NCI-H82 treated with DMSO at 0.1 percent for 48 hours (cell line): ENCODE measurements around the gene GTPBP4.
"Not testable (repeated sequence)": the region's sequence is repeated elsewhere in the genome, so short reads cannot be mapped to it uniquely, and the experiment has no call there.

Experiments
- DNase-seq: peaks from one replicate; lab custom pipeline; 2025; ENCODE audit not compliant: unreplicated experiment; lab: John Stamatoyannopoulos, UW

GTPBP4 gene

GRCh38 chr10:1024103-1024502, 35.9 kb downstream of the GTPBP4 start:
- DNase-seq = no peak

GRCh38 chr10:1025683-1026082, 37.4 kb downstream of the GTPBP4 start, which contains the start of gene IDI2:
IDI2 (minus strand) TSS chr10:1025859; CDS start chr10:1024723, 1,136 bp downstream.
- no peak for DNase-seq

- DNase-seq = no peak
Observed at GRCh38 chr10:1026578-1026977, 38.3 kb downstream of the GTPBP4 start.

- no peak for DNase-seq
Observed at GRCh38 chr10:1029838-1030237, 41.6 kb downstream of the GTPBP4 start.

- DNase-seq = no peak
Observed at GRCh38 chr10:1033601-1034000, 45.4 kb downstream of the GTPBP4 start.

GRCh38 chr10:1034758-1035157, 46.5 kb downstream of the GTPBP4 start:
- DNase-seq = no peak

- DNase-seq = no peak
Observed at GRCh38 chr10:1035201-1035600, 47.0 kb downstream of the GTPBP4 start.

- DNase-seq = no peak
Observed at GRCh38 chr10:1036341-1036791, 48.1 kb downstream of the GTPBP4 start.

GRCh38 chr10:1037098-1037497, 48.9 kb downstream of the GTPBP4 start:
- no peak for DNase-seq

- DNase-seq = not testable (repeated sequence)
Observed at GRCh38 chr10:1038769-1039168, 50.5 kb downstream of the GTPBP4 start.

GRCh38 chr10:1040133-1040532, 51.9 kb downstream of the GTPBP4 start:
- DNase-seq = no peak

GRCh38 chr10:1041514-1041913, 53.3 kb downstream of the GTPBP4 start:
- DNase-seq = no peak

- no peak for DNase-seq
Observed at GRCh38 chr10:1043532-1043995, 55.3 kb downstream of the GTPBP4 start.

- DNase-seq = no peak
Observed at GRCh38 chr10:1044146-1044545, 55.9 kb downstream of the GTPBP4 start.

- no peak for DNase-seq
Observed at GRCh38 chr10:1044964-1045363, 56.7 kb downstream of the GTPBP4 start.

- no peak for DNase-seq
Observed at GRCh38 chr10:1045415-1045814, 57.2 kb downstream of the GTPBP4 start.

- DNase-seq = no peak
Observed at GRCh38 chr10:1047937-1048336, 59.7 kb downstream of the GTPBP4 start.

GRCh38 chr10:1048349-1048731, 60.1 kb downstream of the GTPBP4 start:
- no peak for DNase-seq

- peak; percentile 85 for DNase-seq
Observed at GRCh38 chr10:1048732-1049424, 60.6 kb downstream of the GTPBP4 start, which contains the start of gene IDI1. IDI1 (minus strand) TSS chr10:1049119; CDS start chr10:1049003, 116 bp downstream.

- DNase-seq = no peak
Observed at GRCh38 chr10:1049425-1049958, 61.3 kb downstream of the GTPBP4 start.

GRCh38 chr10:1050145-1050544, 61.9 kb downstream of the GTPBP4 start:
- DNase-seq = no peak

GRCh38 chr10:1050554-1050953, 62.3 kb downstream of the GTPBP4 start:
- no peak for DNase-seq

GRCh38 chr10:1054684-1055083, 66.5 kb downstream of the GTPBP4 start:
- no peak for DNase-seq
